ENCODE measurements around the gene LRP3.

DNA sequence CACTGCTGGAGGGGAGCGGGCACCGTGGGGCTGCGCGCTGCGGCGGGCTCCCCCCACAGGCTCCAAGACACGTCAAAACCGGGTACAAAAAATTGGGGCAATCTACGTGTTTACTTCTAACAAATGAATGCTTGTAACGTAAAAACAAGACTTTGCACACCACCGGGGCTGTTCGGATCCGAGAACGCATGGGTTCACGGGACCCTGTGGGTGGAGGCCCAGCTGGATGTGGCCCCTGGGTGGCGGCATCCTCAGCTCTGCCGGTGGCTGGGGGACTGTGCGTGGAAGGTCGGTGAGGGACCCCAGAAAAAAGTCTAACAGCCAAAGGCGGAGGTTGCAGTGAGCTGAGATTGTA, 41.8 kb downstream of the LRP3 start:
- TF ChIP-seq CTCF (IDR thresholded peaks at IDR 0.05; ENCODE audit: low read depth, low read length) (no peak), POLR2A (IDR thresholded peaks at IDR 0.05; ENCODE audit: extremely low read depth, insufficient read length) (no peak), MYC (IDR thresholded peaks at IDR 0.05; ENCODE audit: low read depth, low read length) (no peak)
- TF ChIP-seq, protein P1, sequence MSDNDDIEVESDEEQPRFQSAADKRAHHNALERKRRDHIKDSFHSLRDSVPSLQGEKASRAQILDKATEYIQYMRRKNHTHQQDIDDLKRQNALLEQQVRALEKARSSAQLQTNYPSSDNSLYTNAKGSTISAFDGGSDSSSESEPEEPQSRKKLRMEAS (IDR thresholded peaks at IDR 0.05; ENCODE audit: low read depth, low read length), result no peak
